HG03565 (cell line): Measurements from ENCODE around the gene RESF1.

ENCODE experiments used
- ATAC-seq: cut with Tn5 transposase; IDR thresholded peaks from one replicate; pipeline ENCODE4 v1.9.1; 2021; ENCODE audit warnings: mild to moderate bottlenecking, moderate library complexity; ENCODE audit not compliant: unreplicated experiment

Gene RESF1

GRCh38 chr12:31958569-31959160 is 550 bp upstream of the RESF1 start:
- ATAC-seq = no peak

GRCh38 chr12:31959701-31960391 is 631 bp downstream of the RESF1 start:
- peak; percentile 29 for ATAC-seq

- no peak for ATAC-seq
These were observed 1.9 kb downstream of the RESF1 start for GRCh38 chr12:31961137-31961536.

- no peak for ATAC-seq
These were observed 2.9 kb downstream of the RESF1 start for GRCh38 chr12:31962076-31962475.

- ATAC-seq = no peak
These were observed 5.1 kb downstream of the RESF1 start for GRCh38 chr12:31964280-31964679.

GRCh38 chr12:31965090-31965489 is 5.9 kb downstream of the RESF1 start:
- no peak for ATAC-seq

GRCh38 chr12:31966558-31967205 is 7.5 kb downstream of the RESF1 start:
- ATAC-seq = no peak

GRCh38 chr12:31967539-31967938 is 8.3 kb downstream of the RESF1 start:
- no peak for ATAC-seq

GRCh38 chr12:31970199-31970598 is 11.0 kb downstream of the RESF1 start:
- no peak for ATAC-seq

- ATAC-seq = no peak
These were observed 14.6 kb downstream of the RESF1 start for GRCh38 chr12:31973818-31974217.

GRCh38 chr12:31974673-31975072 is 15.5 kb downstream of the RESF1 start:
- no peak for ATAC-seq

- no peak for ATAC-seq
These were observed 25.8 kb downstream of the RESF1 start for GRCh38 chr12:31984806-31985591.

GRCh38 chr12:31985832-31986231 is 26.6 kb downstream of the RESF1 start:
- no peak for ATAC-seq

- no peak for ATAC-seq
These were observed 30.6 kb downstream of the RESF1 start for GRCh38 chr12:31989571-31990362.

- no peak for ATAC-seq
These were observed 31.9 kb downstream of the RESF1 start for GRCh38 chr12:31991146-31991545.

GRCh38 chr12:31991815-31992214 is 32.6 kb downstream of the RESF1 start:
- peak; percentile 43 for ATAC-seq

- ATAC-seq = no peak
These were observed 40.5 kb downstream of the RESF1 start for GRCh38 chr12:31999692-32000091.

- ATAC-seq = no peak
These were observed 41.3 kb downstream of the RESF1 start for GRCh38 chr12:32000373-32001005.

GRCh38 chr12:32002848-32003493 is 43.8 kb downstream of the RESF1 start:
- no peak for ATAC-seq

- ATAC-seq = no peak
These were observed 44.4 kb downstream of the RESF1 start for GRCh38 chr12:32003654-32004053.
